NT2/D1 (cell line): ENCODE data around the gene INPP4B.
"Not testable (repeated sequence)": the region's sequence is repeated elsewhere in the genome, so short reads cannot be mapped to it uniquely, and the experiment has no call there.

ENCODE experiments used
- DNase-seq: peaks from one replicate; pipeline ENCODE4 v3.0.0-alpha.2; 2011; ENCODE audit warnings: low read depth, low spot score
- H3K27me3 ChIP-seq: 2 replicates; pipeline ENCODE4 v1.6.0; 2011; ENCODE audit warnings: mild to moderate bottlenecking; ENCODE audit not compliant: insufficient read length, insufficient read depth
- H3K36me3 ChIP-seq: 2 replicates; pipeline ENCODE4 v1.6.1; 2011; ENCODE audit warnings: mild to moderate bottlenecking, low read length, mixed read lengths; ENCODE audit not compliant: insufficient read depth, insufficient read length
- H3K4me1 ChIP-seq: 2 replicates; pipeline ENCODE4 v1.5.1; 2011; ENCODE audit not compliant: insufficient read depth, insufficient read length
- H3K4me3 ChIP-seq: 2 replicates; pipeline ENCODE4 v1.5.1; 2011; ENCODE audit warnings: low read depth; ENCODE audit not compliant: insufficient read length
- H3K9ac ChIP-seq: 2 replicates; pipeline ENCODE4 v1.6.0; 2011; ENCODE audit warnings: low read depth; ENCODE audit not compliant: insufficient read length
- H3K9me3 ChIP-seq: 2 replicates; pipeline ENCODE4 v1.5.1; 2011; ENCODE audit warnings: mild to moderate bottlenecking, low read length; ENCODE audit not compliant: insufficient read depth
- SUZ12 ChIP-seq: IDR thresholded peaks from 2 replicates; pipeline ENCODE4 v1.6.1; 2011; ENCODE audit not compliant: insufficient read length, insufficient read depth; ENCODE audit errors: extremely low read depth
- YY1 ChIP-seq: IDR thresholded peaks from 2 replicates; pipeline ENCODE4 v1.6.1; 2011; ENCODE audit not compliant: insufficient read length, insufficient read depth
- ZNF274 ChIP-seq: IDR thresholded peaks from 2 replicates; pipeline ENCODE4 v1.6.1; 2011; ENCODE audit warnings: mild to moderate bottlenecking, low read depth, low read length

INPP4B gene

GRCh38 chr4:142085513-142086292 is 760.4 kb downstream of the INPP4B start:
- no peaks in the 10 kb centered on the region for H3K4me1 ChIP-seq
- H3K36me3 ChIP-seq, result no peaks in the 10 kb centered on the region
- no peak overlapping the region for H3K4me3 ChIP-seq
- no peaks in the 10 kb centered on the region for H3K9me3 ChIP-seq
- H3K27me3 ChIP-seq, result no peaks in the 10 kb centered on the region
- no peak for DNase-seq
- no peak overlapping the region for H3K9ac ChIP-seq
- TF ChIP-seq ZNF274 (no peak), SUZ12 (no peak), YY1 (no peak)

GRCh38 chr4:142083264-142083663 is 762.8 kb downstream of the INPP4B start:
- Histone ChIP-seq H3K36me3 (no peaks in the 10 kb centered on the region), H3K9ac (no peak overlapping the region), H3K4me1 (no peaks in the 10 kb centered on the region), H3K27me3 (no peaks in the 10 kb centered on the region), H3K4me3 (no peak overlapping the region), H3K9me3 (no peaks in the 10 kb centered on the region)
- TF ChIP-seq YY1 (no peak), SUZ12 (no peak)
- no peak for DNase-seq

- Histone ChIP-seq H3K9ac (no peak overlapping the region), H3K27me3 (no peaks in the 10 kb centered on the region), H3K9me3 (no peaks in the 10 kb centered on the region), H3K4me3 (no peak overlapping the region), H3K36me3 (no peaks in the 10 kb centered on the region), H3K4me1 (no peaks in the 10 kb centered on the region)
- no peak for TF ChIP-seq SUZ12
- no peak for TF ChIP-seq YY1
- TF ChIP-seq ZNF274, result no peak
- DNase-seq, result no peak
Observed at GRCh38 chr4:142081025-142081424, 765.1 kb downstream of the INPP4B start.

GRCh38 chr4:142079959-142080358 is 766.1 kb downstream of the INPP4B start:
- no peak for DNase-seq
- no peaks in the 10 kb centered on the region for H3K9me3 ChIP-seq
- H3K36me3 ChIP-seq, result no peaks in the 10 kb centered on the region
- H3K4me3 ChIP-seq, result no peak overlapping the region
- H3K4me1 ChIP-seq, result no peaks in the 10 kb centered on the region
- no peak overlapping the region for H3K9ac ChIP-seq
- H3K27me3 ChIP-seq, result no peaks in the 10 kb centered on the region
- TF ChIP-seq YY1 (no peak), SUZ12 (no peak), ZNF274 (no peak)

GRCh38 chr4:142077048-142077447 is 769.1 kb downstream of the INPP4B start:
- no peaks in the 10 kb centered on the region for H3K4me1 ChIP-seq
- DNase-seq, result no peak
- no peak overlapping the region for H3K4me3 ChIP-seq
- H3K9ac ChIP-seq, result no peak overlapping the region
- H3K27me3 ChIP-seq, result no peaks in the 10 kb centered on the region
- no peak for TF ChIP-seq SUZ12
- TF ChIP-seq ZNF274, result no peak
- no peak for TF ChIP-seq YY1
- H3K9me3 ChIP-seq, result no peaks in the 10 kb centered on the region
- no peaks in the 10 kb centered on the region for H3K36me3 ChIP-seq

GRCh38 chr4:142068304-142068703 is 777.8 kb downstream of the INPP4B start:
- not testable (repeated sequence) for H3K4me1 ChIP-seq, H3K4me3 ChIP-seq, H3K9ac ChIP-seq, H3K9me3 ChIP-seq, H3K27me3 ChIP-seq, H3K36me3 ChIP-seq, DNase-seq

- H3K36me3 ChIP-seq, DNase-seq, H3K27me3 ChIP-seq: not testable (repeated sequence)
Observed at GRCh38 chr4:142066562-142066961, 779.5 kb downstream of the INPP4B start.

GRCh38 chr4:142065086-142065647 is 780.9 kb downstream of the INPP4B start:
- Histone ChIP-seq H3K4me3 (no peak overlapping the region), H3K4me1 (no peaks in the 10 kb centered on the region), H3K9ac (no peak overlapping the region), H3K9me3 (peaks cover 7% of the 10 kb centered on the region; the same call in 1 of the 2 replicates), H3K27me3 (no peaks in the 10 kb centered on the region), H3K36me3 (no peaks in the 10 kb centered on the region)
- DNase-seq, result no peak
- no peak for TF ChIP-seq ZNF274
- no peak for TF ChIP-seq SUZ12
- TF ChIP-seq YY1, result no peak

More at GRCh38 chr4:142066562-142066961, 779.5 kb downstream of the INPP4B start:
- H3K4me3 ChIP-seq, H3K9me3 ChIP-seq, H3K4me1 ChIP-seq, H3K9ac ChIP-seq: not testable (repeated sequence)
